ENCODE measurements around the gene CDK8. TPM values are rescaled to one million over a fixed set of nuclear protein-coding genes. Genes with fewer than 3 reads are reported as not detected.

The CDK8 gene
- total RNA-seq, 1 experiment from 2014 or later = 35.1 TPM

DNA sequence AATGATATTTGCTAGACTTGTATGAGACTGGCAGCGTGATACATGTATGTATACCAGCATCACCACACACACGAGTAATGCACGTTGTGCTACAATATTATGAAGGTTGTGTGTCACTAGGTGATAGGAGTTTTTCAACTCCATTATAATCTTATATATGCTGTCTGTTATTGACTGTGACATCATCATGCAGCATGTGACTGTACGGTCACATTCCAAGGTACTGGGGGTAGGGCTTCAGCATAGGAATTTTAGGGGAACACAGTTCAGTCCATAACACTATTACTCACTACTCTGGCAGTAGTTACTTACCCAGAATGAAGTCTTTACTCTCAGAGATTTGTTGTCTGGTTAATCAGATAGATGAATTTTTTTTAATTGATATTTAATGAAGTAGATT, 91.1 kb downstream of the CDK8 start:
- Histone ChIP-seq H3K4me1 (no peaks in the 10 kb centered on the region; the same call in 1 of the 2 replicates), H3K4me3 (ENCODE audit: low read depth, low read length) (no peak overlapping the region), H3K36me3 (ENCODE audit: control insufficient read depth, insufficient read depth, low read length) (no peaks in the 10 kb centered on the region; the same call in 1 of the 2 replicates), H3K9me3 (no peaks in the 10 kb centered on the region), H3K27me3 (replicated peaks; ENCODE audit: control insufficient read depth, insufficient read depth, low read length) (no peaks in the 10 kb centered on the region)
- no peak for DNase-seq
- Mint-ChIP-seq H3K27ac (ENCODE audit: unreplicated experiment) (no peak overlapping the region), H3K36me3 (ENCODE audit: insufficient read depth, unreplicated experiment) (peaks cover 8% of the 10 kb centered on the region), H3K4me1 (ENCODE audit: low read depth, unreplicated experiment) (peaks cover 10% of the 10 kb centered on the region), H3K9me3 (ENCODE audit: unreplicated experiment) (no peaks in the 10 kb centered on the region), H3K4me3 (ENCODE audit: unreplicated experiment) (no peak overlapping the region), H3K27me3 (ENCODE audit: insufficient read depth, unreplicated experiment) (no peaks in the 10 kb centered on the region)
- no TSS peak for BruUV-seq (replicated peaks)
- intact Hi-C loops (cut with micrococcal nuclease; ENCODE audit: unreplicated experiment) = no loop called here
- CTCF ChIA-PET = no interaction called here
- POLR2A ChIA-PET = no interaction called here
- TF ChIP-seq, protein P1, sequence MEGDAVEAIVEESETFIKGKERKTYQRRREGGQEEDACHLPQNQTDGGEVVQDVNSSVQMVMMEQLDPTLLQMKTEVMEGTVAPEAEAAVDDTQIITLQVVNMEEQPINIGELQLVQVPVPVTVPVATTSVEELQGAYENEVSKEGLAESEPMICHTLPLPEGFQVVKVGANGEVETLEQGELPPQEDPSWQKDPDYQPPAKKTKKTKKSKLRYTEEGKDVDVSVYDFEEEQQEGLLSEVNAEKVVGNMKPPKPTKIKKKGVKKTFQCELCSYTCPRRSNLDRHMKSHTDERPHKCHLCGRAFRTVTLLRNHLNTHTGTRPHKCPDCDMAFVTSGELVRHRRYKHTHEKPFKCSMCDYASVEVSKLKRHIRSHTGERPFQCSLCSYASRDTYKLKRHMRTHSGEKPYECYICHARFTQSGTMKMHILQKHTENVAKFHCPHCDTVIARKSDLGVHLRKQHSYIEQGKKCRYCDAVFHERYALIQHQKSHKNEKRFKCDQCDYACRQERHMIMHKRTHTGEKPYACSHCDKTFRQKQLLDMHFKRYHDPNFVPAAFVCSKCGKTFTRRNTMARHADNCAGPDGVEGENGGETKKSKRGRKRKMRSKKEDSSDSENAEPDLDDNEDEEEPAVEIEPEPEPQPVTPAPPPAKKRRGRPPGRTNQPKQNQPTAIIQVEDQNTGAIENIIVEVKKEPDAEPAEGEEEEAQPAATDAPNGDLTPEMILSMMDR (IDR thresholded peaks at IDR 0.05; ENCODE audit: insufficient read depth in 1 of 2, low read depth in 1 of 2, low read length in 1 of 2, severe bottlenecking in 1 of 2, unreplicated experiment in 1 of 2) = no peak

DNA sequence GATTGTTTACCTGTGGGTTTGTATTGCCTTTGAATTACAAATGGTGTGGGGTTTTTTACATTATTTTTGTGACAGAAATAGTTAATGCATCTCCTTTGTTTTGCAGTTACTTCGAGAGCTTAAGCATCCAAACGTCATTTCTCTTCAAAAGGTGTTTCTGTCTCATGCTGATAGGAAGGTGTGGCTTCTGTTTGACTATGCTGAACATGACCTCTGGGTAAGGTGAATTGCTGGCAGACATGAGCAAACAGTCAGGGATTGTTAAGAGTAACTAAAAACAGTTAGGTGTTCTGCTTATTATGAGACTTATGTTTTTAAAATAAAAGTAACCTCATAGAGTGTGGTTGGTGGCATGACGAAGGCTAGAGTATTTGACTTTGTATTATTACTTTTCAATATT, 95.0 kb downstream of the CDK8 start:
- Histone ChIP-seq H3K27me3 (replicated peaks; ENCODE audit: control insufficient read depth, insufficient read depth, low read length) (no peaks in the 10 kb centered on the region), H3K9me3 (no peaks in the 10 kb centered on the region), H3K36me3 (ENCODE audit: control insufficient read depth, insufficient read depth, low read length) (no peaks in the 10 kb centered on the region), H3K4me1 (no peaks in the 10 kb centered on the region; the same call in 1 of the 2 replicates), H3K4me3 (ENCODE audit: low read depth, low read length) (no peak overlapping the region)
- no peak overlapping the region for H3K4me3 Mint-ChIP-seq (ENCODE audit: unreplicated experiment)
- H3K27me3 Mint-ChIP-seq (ENCODE audit: insufficient read depth, unreplicated experiment) = no peaks in the 10 kb centered on the region
- POLR2A ChIA-PET = no interaction called here
- DNase-seq = no peak
- CTCF ChIA-PET = no interaction called here
- H3K36me3 Mint-ChIP-seq (ENCODE audit: insufficient read depth, unreplicated experiment) = no peaks in the 10 kb centered on the region
- H3K4me1 Mint-ChIP-seq (ENCODE audit: low read depth, unreplicated experiment) = peaks cover 13% of the 10 kb centered on the region
- TF ChIP-seq, protein P1 (IDR thresholded peaks at IDR 0.05; ENCODE audit: insufficient read depth in 1 of 2, low read depth in 1 of 2, low read length in 1 of 2, severe bottlenecking in 1 of 2, unreplicated experiment in 1 of 2) = no peak
- intact Hi-C loops (cut with micrococcal nuclease; ENCODE audit: unreplicated experiment) = no loop called here
- no peak overlapping the region for H3K27ac Mint-ChIP-seq (ENCODE audit: unreplicated experiment)
- no peaks in the 10 kb centered on the region for H3K9me3 Mint-ChIP-seq (ENCODE audit: unreplicated experiment)
- no TSS peak for BruUV-seq (replicated peaks)

DNA sequence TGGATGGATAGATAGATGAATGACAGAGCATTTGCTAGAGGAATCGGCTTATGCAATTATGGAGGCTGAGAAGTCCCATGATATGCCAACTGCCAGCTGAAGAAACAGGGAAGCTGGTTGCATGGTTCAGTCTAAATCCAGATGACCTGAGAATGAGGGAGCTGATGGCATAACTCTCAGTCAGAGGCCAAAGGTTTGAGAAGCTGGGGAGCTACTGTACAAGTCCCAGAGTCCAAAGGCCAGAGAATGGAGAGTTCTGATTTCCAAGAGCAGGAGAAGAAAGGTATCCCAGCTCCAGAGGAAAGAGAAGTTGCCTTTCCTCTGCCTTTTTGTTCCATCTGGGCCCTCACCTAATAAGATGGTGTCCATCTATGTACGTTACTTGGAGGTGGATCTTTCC, 108.3 kb downstream of the CDK8 start:
- TF ChIP-seq, protein P1 (IDR thresholded peaks at IDR 0.05; ENCODE audit: insufficient read depth in 1 of 2, low read depth in 1 of 2, low read length in 1 of 2, severe bottlenecking in 1 of 2, unreplicated experiment in 1 of 2) = no peak
- Histone ChIP-seq H3K27me3 (replicated peaks; ENCODE audit: control insufficient read depth, insufficient read depth, low read length) (no peaks in the 10 kb centered on the region), H3K9me3 (no peaks in the 10 kb centered on the region), H3K4me3 (ENCODE audit: low read depth, low read length) (no peak overlapping the region), H3K36me3 (ENCODE audit: control insufficient read depth, insufficient read depth, low read length) (no peaks in the 10 kb centered on the region), H3K4me1 (peaks cover 22% of the 10 kb centered on the region)
- H3K27ac Mint-ChIP-seq (ENCODE audit: unreplicated experiment) = no peak overlapping the region
- no peak for DNase-seq
- BruUV-seq (replicated peaks) = no TSS peak
- H3K27me3 Mint-ChIP-seq (ENCODE audit: insufficient read depth, unreplicated experiment) = no peaks in the 10 kb centered on the region
- ChIA-PET CTCF (no interaction called here), POLR2A (no interaction called here)
- H3K36me3 Mint-ChIP-seq (ENCODE audit: insufficient read depth, unreplicated experiment) = peaks cover 29% of the 10 kb centered on the region
- no peaks in the 10 kb centered on the region for H3K9me3 Mint-ChIP-seq (ENCODE audit: unreplicated experiment)
- intact Hi-C loops (cut with micrococcal nuclease; ENCODE audit: unreplicated experiment) = loop anchor here (10.0 kb wide), 1 partner anchor 107 kb away; the partner anchor contains the start of gene CDK8
- peaks cover 19% of the 10 kb centered on the region for H3K4me1 Mint-ChIP-seq (ENCODE audit: low read depth, unreplicated experiment)
- no peak overlapping the region for H3K4me3 Mint-ChIP-seq (ENCODE audit: unreplicated experiment)
